Trophoblast cell (in vitro differentiated cells and primary cell): ENCODE data around the gene HNRNPA1.

Source experiments
- DNase-seq, 2 donors: peaks; one replicate each; pipeline ENCODE4 v3.0.0-alpha.2; 2016
- H2AFZ ChIP-seq: 2 replicates; pipeline ENCODE4 v1.6.1; 2013; ENCODE audit warnings: low read length, moderate library complexity, mild to moderate bottlenecking; ENCODE audit not compliant: insufficient read depth, poor library complexity
- H2AK5ac ChIP-seq: 2 replicates; pipeline ENCODE4 v1.6.1; 2013; ENCODE audit warnings: mild to moderate bottlenecking, low read length
- H2BK120ac ChIP-seq: 2 replicates; pipeline ENCODE4 v1.6.1; 2013; ENCODE audit warnings: low read length, mild to moderate bottlenecking, moderate library complexity; ENCODE audit not compliant: insufficient read depth, poor library complexity
- H2BK12ac ChIP-seq: 2 replicates; pipeline ENCODE4 v1.6.1; 2013; ENCODE audit warnings: mild to moderate bottlenecking, low read length, moderate library complexity
- H2BK5ac ChIP-seq: 2 replicates; pipeline ENCODE4 v1.6.1; 2013; ENCODE audit warnings: low read length, low read depth, moderate library complexity, mild to moderate bottlenecking; ENCODE audit not compliant: poor library complexity
- H3K14ac ChIP-seq: 2 replicates; pipeline ENCODE4 v1.6.1; 2013; ENCODE audit warnings: mild to moderate bottlenecking, low read length
- H3K18ac ChIP-seq: 2 replicates; pipeline ENCODE4 v1.6.1; 2013; ENCODE audit warnings: mild to moderate bottlenecking, low read length
- H3K23ac ChIP-seq: 2 replicates; pipeline ENCODE4 v1.6.1; 2013; ENCODE audit warnings: low read length
- H3K27ac ChIP-seq: 2 replicates; pipeline ENCODE4 v1.5.1; 2013; ENCODE audit warnings: low read depth, mild to moderate bottlenecking, inconsistent platforms, low read length, moderate library complexity
- H3K27me3 ChIP-seq: 2 replicates; pipeline ENCODE4 v1.6.1; 2013; ENCODE audit warnings: inconsistent platforms, mild to moderate bottlenecking, low read length, moderate library complexity; ENCODE audit not compliant: insufficient read depth
- H3K36me3 ChIP-seq, 2 experiments: 1 replicate in 1 of 2; 2 replicates in 1 of 2; pipeline ENCODE4 v1.6.1; 2013; ENCODE audit warnings: low read length in 2 of 2, mild to moderate bottlenecking in 2 of 2, moderate library complexity in 1 of 2; ENCODE audit not compliant: insufficient read depth in 2 of 2, control insufficient read depth in 1 of 2
- H3K4ac ChIP-seq: 2 replicates; pipeline ENCODE4 v1.6.1; 2013; ENCODE audit warnings: low read depth, mild to moderate bottlenecking, low read length, moderate library complexity
- H3K4me1 ChIP-seq, 2 experiments: 1 replicate in 1 of 2; 2 replicates in 1 of 2; pipeline ENCODE4 v1.6.1; 2013; ENCODE audit warnings: low read length in 2 of 2, mild to moderate bottlenecking in 2 of 2, moderate library complexity in 1 of 2; ENCODE audit not compliant: insufficient read depth in 2 of 2, control insufficient read depth in 1 of 2
- H3K4me2 ChIP-seq: 2 replicates; pipeline ENCODE4 v1.6.1; 2013; ENCODE audit warnings: inconsistent platforms, mild to moderate bottlenecking, low read length, moderate library complexity
- H3K4me3 ChIP-seq: 2 replicates; pipeline ENCODE4 v1.5.1; 2013; ENCODE audit warnings: mild to moderate bottlenecking, low read depth, low read length, inconsistent platforms
- H3K79me1 ChIP-seq: one replicate; pipeline ENCODE4 v1.6.1; 2013; ENCODE audit warnings: low read length
- H3K79me2 ChIP-seq: 2 replicates; pipeline ENCODE4 v1.6.1; 2013; ENCODE audit warnings: low read length, mild to moderate bottlenecking; ENCODE audit not compliant: control insufficient read depth, insufficient read depth, poor library complexity
- H3K9ac ChIP-seq: 2 replicates; pipeline ENCODE4 v1.6.1; 2013; ENCODE audit warnings: mild to moderate bottlenecking, low read length
- H3K9me3 ChIP-seq: 2 replicates; pipeline ENCODE4 v1.6.1; 2013; ENCODE audit warnings: low read depth, mild to moderate bottlenecking, control low read depth, inconsistent platforms, low read length; ENCODE audit not compliant: insufficient read depth
- H4K12ac ChIP-seq: 2 replicates; pipeline ENCODE4 v1.6.1; 2013; ENCODE audit warnings: low read depth, mild to moderate bottlenecking, low read length, moderate library complexity
- H4K8ac ChIP-seq: 2 replicates; pipeline ENCODE4 v1.6.1; 2013; ENCODE audit warnings: low read depth, mild to moderate bottlenecking, low read length, moderate library complexity
- H4K91ac ChIP-seq: one replicate; pipeline ENCODE4 v1.6.1; 2013; ENCODE audit warnings: low read depth, mild to moderate bottlenecking, low read length, moderate library complexity
- WGBS: extraction: QIAGEN DNeasy Blood & Tissue Kit; methylation state at CpG from one replicate; pipeline ENCODE4 v1.1.7; 2013; ENCODE audit warnings: missing lambda C conversion rate; ENCODE audit not compliant: insufficient read length, insufficient coverage; ENCODE audit errors: extremely low coverage; 5-methylcytosine and 5-hydroxymethylcytosine counted together

The HNRNPA1 gene

DNA sequence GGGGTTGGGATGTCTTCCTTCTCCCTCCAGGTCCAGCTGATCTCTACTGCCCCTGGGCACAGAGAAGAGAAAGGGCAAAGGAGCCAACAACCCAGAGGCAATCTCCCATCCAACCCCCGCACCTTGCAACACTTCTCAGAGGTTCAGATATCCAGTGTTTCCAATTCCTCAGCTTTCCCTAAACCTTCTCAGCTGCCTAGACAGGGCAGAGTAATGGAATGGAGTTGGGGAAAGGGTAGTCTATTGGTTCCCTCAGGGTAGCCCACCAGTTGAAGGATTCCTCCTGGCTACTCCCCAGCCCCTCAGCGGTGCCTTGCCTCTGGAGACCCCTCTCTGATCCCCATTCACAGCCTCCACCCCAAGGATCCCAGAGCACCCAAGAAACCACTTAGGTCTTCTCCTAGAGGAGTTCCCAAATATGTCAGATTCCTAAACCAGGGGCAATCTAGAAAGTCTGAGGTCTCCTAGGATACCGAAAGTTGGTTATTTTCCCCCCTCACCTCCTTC, 19.8 kb downstream of the HNRNPA1 start:
- H3K9me3 ChIP-seq = no peaks in the 10 kb centered on the region
- no peak overlapping the region for H3K27ac ChIP-seq
- peak overlapping the region; percentile 12 for H2AK5ac ChIP-seq
- DNase-seq = no peak
- no peaks in the 10 kb centered on the region for H3K27me3 ChIP-seq
- no peak overlapping the region for H3K18ac ChIP-seq
- H3K79me2 ChIP-seq = no peaks in the 10 kb centered on the region
- H2BK12ac ChIP-seq = peak overlapping the region; percentile 37
- H4K8ac ChIP-seq = no peak overlapping the region
- H3K4me2 ChIP-seq = peak overlapping the region; percentile 46
- H3K9ac ChIP-seq = no peak overlapping the region
- no peak overlapping the region for H2AFZ ChIP-seq
- H2BK5ac ChIP-seq = no peak overlapping the region
- H3K14ac ChIP-seq = no peak overlapping the region
- H3K36me3 ChIP-seq = no peaks in the 10 kb centered on the region
- H4K12ac ChIP-seq = no peak overlapping the region
- no CpG with 5 or more reads among the region's 3 CpGs for WGBS
- H4K91ac ChIP-seq = peak overlapping the region; percentile 7
- H3K4me3 ChIP-seq = peak overlapping the region; percentile 16
- no peak overlapping the region for H3K23ac ChIP-seq
- H3K4ac ChIP-seq = no peak overlapping the region
- peaks cover 18 to 19% of the 10 kb centered on the region in 2 experiments for H3K4me1 ChIP-seq
- peaks cover 5% of the 10 kb centered on the region for H3K79me1 ChIP-seq
- H2BK120ac ChIP-seq = no peak overlapping the region

- H3K23ac ChIP-seq = no peak within 1 kb of the TSS
- H3K4me2 ChIP-seq = peak within 1 kb of the TSS; percentile 46
- peak within 1 kb of the TSS; percentile 45 for H4K91ac ChIP-seq
- H3K9me3 ChIP-seq = no peaks in the 10 kb centered on the region
- H3K79me1 ChIP-seq = peaks cover 5% of the 10 kb centered on the region
- no peaks in the 10 kb centered on the region for H3K79me2 ChIP-seq
- H2AK5ac ChIP-seq = peak within 1 kb of the TSS; percentile 12
- no CpG with 5 or more reads among the region's 26 CpGs for WGBS
- H4K8ac ChIP-seq = peak within 1 kb of the TSS; percentile 27
- DNase-seq = peak; percentile 90 to 92
- peak within 1 kb of the TSS; percentile 16 for H3K4me3 ChIP-seq
- peak within 1 kb of the TSS; percentile 2 for H3K18ac ChIP-seq
- peak within 1 kb of the TSS; percentile 19 for H2AFZ ChIP-seq
- H3K14ac ChIP-seq = peak within 1 kb of the TSS; percentile 36
- no peaks in the 10 kb centered on the region for H3K36me3 ChIP-seq
- H2BK12ac ChIP-seq = peak within 1 kb of the TSS; percentile 37
- H3K4ac ChIP-seq = no peak within 1 kb of the TSS
- H2BK5ac ChIP-seq = no peak within 1 kb of the TSS
- H4K12ac ChIP-seq = no peak within 1 kb of the TSS
- H2BK120ac ChIP-seq = peak within 1 kb of the TSS; percentile 1
- H3K9ac ChIP-seq = no peak within 1 kb of the TSS
- H3K4me1 ChIP-seq = peaks cover 18 to 19% of the 10 kb centered on the region in 2 experiments
- no peak within 1 kb of the TSS for H3K27ac ChIP-seq
- H3K27me3 ChIP-seq = no peaks in the 10 kb centered on the region
These were observed 20.4 kb downstream of the HNRNPA1 start, which contains the start of gene NFE2 for GRCh38 chr12:54300732-54301427. TSS of gene NFE2 (minus strand) at chr12:54301015. CDS start at chr12:54295248, 5,767 bp downstream.

- H2AK5ac ChIP-seq = no peak overlapping the region
- no peaks in the 10 kb centered on the region for H3K27me3 ChIP-seq
- H4K12ac ChIP-seq = no peak overlapping the region
- H3K9me3 ChIP-seq = no peaks in the 10 kb centered on the region
- peak overlapping the region; percentile 45 for H4K91ac ChIP-seq
- no peak overlapping the region for H3K18ac ChIP-seq
- H3K14ac ChIP-seq = no peak overlapping the region
- no peak overlapping the region for H3K4me3 ChIP-seq
- no CpG with 5 or more reads among the region's 1 CpG for WGBS
- no peak overlapping the region for H2BK5ac ChIP-seq
- no peak overlapping the region for H3K27ac ChIP-seq
- H3K4ac ChIP-seq = no peak overlapping the region
- H2AFZ ChIP-seq = no peak overlapping the region
- H3K23ac ChIP-seq = no peak overlapping the region
- H3K79me1 ChIP-seq = peaks cover 5% of the 10 kb centered on the region
- H3K4me2 ChIP-seq = peak overlapping the region; percentile 46
- H3K4me1 ChIP-seq = peaks cover 18 to 19% of the 10 kb centered on the region in 2 experiments
- no peak overlapping the region for H2BK12ac ChIP-seq
- no peak overlapping the region for H3K9ac ChIP-seq
- H2BK120ac ChIP-seq = peak overlapping the region; percentile 1
- H3K36me3 ChIP-seq = no peaks in the 10 kb centered on the region
- DNase-seq = no peak
- no peaks in the 10 kb centered on the region for H3K79me2 ChIP-seq
- peak overlapping the region; percentile 25 for H4K8ac ChIP-seq
These were observed 21.0 kb downstream of the HNRNPA1 start for GRCh38 chr12:54301428-54302048.

DNA sequence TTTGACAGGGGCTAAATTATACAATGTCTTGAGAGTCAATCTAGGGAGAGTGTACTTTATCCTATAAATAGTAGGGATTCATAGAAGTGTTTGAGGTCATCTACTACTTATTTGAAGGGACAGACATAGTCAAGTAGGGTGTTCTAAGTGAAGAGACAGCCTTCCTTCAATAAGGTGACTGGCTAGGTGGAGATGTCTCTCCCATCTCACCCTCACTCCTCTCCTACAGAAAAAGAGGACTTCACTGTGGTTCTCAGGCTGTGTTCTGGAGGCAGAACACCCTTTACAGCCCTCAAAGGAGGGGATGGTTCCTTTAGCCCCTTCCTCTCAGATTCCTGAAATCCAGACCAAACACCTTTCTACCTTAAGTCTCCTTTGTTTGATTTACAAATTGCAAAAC, 23.1 kb downstream of the HNRNPA1 start:
- H3K36me3 ChIP-seq = no peaks in the 10 kb centered on the region
- H2BK5ac ChIP-seq = no peak overlapping the region
- H3K9ac ChIP-seq = no peak overlapping the region
- H2BK120ac ChIP-seq = no peak overlapping the region
- no peak overlapping the region for H2AK5ac ChIP-seq
- H4K12ac ChIP-seq = no peak overlapping the region
- no peak overlapping the region for H4K8ac ChIP-seq
- H3K27me3 ChIP-seq = no peaks in the 10 kb centered on the region
- no peaks in the 10 kb centered on the region for H3K9me3 ChIP-seq
- no peak for DNase-seq
- H2AFZ ChIP-seq = no peak overlapping the region
- no peak overlapping the region for H3K4me2 ChIP-seq
- peaks cover 5% of the 10 kb centered on the region for H3K79me1 ChIP-seq
- H3K4me3 ChIP-seq = no peak overlapping the region
- no peak overlapping the region for H3K14ac ChIP-seq
- H3K4me1 ChIP-seq = peaks cover 18 to 19% of the 10 kb centered on the region in 2 experiments
- no peak overlapping the region for H3K27ac ChIP-seq
- H3K18ac ChIP-seq = no peak overlapping the region
- H4K91ac ChIP-seq = no peak overlapping the region
- H3K79me2 ChIP-seq = no peaks in the 10 kb centered on the region
- no peak overlapping the region for H3K23ac ChIP-seq
- no peak overlapping the region for H3K4ac ChIP-seq
- H2BK12ac ChIP-seq = no peak overlapping the region
